ENCODE measurements around the gene ZBTB38.

Gene ZBTB38

DNA sequence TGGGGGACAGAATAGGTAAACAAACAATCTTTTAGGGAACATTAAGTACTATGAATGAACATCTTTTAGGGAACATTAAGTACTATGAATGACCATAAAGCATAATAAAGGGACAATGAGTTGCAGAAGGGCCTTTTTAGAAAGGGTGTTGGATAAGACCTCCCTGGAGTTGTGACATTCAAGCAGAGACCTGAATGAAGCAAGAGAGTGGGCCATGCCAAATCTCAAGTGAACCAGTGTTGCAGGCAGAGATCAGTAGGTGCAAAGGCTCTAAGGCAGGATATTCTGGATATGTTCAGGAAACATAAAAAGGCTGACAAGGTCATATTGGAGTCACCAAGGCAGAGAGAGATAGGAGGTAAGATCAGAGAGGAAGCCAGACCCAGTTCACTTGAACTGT, 29.4 kb upstream of the ZBTB38 start:
- no peak for DNase-seq (ENCODE audit: low read depth in 1 of 2, low spot score in 1 of 2)

DNA sequence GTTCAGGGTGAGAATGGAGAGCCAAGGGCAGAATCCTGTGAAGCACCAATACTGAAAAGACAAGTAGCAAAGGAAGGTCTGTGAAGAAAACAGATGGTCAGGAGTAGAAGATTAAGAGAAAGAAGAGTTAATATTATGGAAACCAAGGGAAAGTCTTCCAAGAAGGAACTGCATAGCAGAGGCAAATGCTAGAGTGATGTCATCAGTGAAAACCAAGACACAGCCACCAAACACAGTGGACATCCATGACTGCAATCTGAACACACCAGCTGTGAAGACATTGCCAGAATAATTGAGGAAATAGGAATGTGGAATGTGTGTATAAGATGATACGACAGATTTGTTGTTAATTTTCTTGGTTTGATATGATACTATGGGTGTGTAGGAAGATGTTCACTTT, 26.8 kb upstream of the ZBTB38 start:
- DNase-seq (ENCODE audit: low read depth in 1 of 2, low spot score in 1 of 2) = no peak

DNA sequence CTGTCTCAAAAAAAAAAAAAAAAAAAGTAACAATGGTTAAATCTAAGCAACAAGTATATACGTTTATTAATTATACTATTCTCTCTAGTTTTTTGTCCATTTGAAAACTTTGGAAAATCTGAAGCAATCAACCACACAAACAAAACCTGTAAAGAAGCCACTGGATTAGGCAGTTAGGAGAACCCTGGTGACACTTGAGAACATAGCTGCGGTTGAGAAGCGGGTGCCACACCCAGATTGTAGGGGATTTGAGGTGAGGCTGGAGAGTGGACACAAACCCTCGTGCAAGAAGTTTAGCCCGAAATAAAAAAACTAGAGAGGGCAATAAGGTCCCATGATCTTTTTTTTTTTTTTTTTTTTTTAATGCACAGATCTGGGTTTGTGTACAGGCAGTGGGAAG, 25.9 kb upstream of the ZBTB38 start:
- DNase-seq (ENCODE audit: low read depth in 1 of 2, low spot score in 1 of 2) = no peak

DNA sequence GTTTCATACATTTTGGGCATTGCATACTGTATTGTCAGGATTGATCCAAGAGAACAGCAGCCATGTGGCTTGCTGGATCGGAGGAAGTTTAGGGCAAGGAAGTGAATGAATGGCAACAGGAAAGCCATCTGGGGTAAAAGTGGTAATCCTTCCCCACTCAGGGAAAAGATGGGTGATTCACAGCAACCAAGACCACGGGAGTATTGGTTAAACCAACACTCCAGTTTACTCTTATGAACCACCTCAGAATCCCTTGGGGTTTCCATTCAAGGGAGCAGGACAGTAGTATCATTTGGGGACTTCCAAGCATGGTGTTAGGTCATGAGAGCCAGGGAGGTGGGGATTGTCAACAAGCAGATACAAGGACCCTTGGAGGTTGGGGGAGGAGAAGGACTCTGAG, 25.2 kb upstream of the ZBTB38 start:
- no peak for DNase-seq (ENCODE audit: low read depth in 1 of 2, low spot score in 1 of 2)

DNA sequence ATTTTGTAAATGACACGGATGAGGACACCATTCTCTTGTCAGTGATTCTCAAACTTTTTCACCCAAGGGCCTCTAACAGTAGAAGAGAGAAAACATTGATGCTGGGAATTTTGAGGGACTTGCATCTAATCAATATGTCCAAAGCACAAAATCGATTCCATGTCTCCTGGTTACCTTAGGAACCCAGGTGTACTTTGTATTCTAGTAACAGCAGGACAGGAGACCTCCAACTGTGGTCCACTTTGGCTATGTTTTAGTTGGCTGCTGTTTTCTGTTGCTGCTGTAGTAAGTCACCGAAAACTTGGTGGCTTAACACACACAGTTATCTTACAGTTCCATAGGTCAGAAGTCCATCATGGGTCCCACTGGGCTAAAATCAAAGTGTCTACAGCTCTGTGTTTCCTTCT, 24.4 kb upstream of the ZBTB38 start:
- DNase-seq (ENCODE audit: low read depth in 1 of 2, low spot score in 1 of 2) = no peak

DNA sequence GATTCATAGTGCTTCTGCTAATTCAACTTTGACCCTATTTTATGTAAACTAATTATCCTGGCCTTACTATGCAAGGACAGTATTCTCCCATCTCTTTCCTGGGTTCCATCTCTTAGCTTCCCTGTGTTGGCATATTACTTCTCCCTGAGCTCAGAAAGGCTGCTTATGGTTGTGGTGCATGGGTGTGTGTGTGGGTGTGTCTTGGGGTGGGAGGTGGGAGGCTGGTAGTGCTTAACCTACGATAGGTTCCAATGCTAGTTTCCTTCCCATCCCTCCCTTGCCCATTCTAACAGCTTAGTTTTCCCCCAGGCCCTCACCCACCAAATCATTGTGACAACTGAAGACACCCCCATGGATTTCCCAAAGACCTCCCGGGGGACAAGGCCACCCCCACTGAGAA, 22.8 kb upstream of the ZBTB38 start:
- DNase-seq (ENCODE audit: low read depth in 1 of 2, low spot score in 1 of 2) = no peak

DNA sequence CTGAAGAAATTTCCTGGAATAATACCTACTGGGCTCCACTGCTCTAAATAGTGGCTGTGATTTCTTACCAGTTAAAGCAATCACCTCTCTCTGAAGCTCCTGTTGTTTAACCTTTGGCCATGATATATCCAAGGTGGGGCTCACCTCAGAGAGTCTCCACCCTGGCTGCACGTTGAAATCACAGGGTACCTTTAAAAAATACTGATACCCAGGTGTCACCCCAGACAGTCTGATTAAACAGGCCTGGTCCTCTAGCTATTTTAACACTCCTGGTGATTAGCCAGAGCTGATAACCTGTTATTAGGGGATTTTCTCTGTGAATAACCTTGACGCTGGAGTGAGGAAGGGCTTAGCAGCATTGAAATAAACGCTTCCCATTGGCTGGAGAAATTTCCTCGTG, 22.3 kb upstream of the ZBTB38 start:
- DNase-seq (ENCODE audit: low read depth in 1 of 2, low spot score in 1 of 2) = no peak

DNA sequence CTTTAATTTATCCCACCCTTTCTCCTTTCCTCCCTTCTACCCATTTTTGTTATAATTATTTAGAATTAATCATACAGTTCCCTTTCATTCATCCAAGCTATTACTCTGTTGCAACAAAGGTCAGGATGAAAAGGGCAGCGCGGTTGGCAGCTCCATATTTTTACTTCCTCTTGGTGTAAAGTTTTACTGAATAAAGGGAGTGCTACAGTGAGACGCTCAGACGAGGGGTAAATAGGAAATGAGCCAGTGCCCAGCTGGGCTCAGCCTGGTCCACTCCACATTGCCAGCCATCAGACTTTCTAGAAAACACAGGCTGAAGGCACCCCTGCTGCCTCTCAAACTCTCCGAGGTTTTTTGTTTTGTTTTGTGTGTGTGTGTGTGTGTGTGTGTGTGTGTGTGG, 21.9 kb upstream of the ZBTB38 start:
- no peak for DNase-seq (ENCODE audit: low read depth in 1 of 2, low spot score in 1 of 2)

DNA sequence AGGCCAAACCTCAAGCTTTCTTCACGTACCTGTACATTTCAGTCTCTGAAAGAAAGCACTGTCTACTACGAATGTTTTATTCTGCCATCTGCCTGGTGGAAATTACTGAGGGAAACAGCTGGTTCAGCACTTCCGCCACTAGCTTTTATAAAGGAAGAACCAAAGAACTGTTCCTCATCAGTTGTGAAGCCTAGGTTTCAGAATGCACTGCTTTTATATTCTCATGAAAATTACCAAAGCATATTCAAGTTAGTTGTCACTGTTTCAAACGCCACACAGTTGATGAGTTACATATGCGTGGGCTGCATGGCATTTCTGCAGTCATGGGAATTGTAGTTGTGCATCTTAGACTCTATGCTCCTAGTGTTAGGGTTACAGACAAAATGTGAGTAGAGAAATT, 21.5 kb upstream of the ZBTB38 start:
- DNase-seq (ENCODE audit: low read depth in 1 of 2, low spot score in 1 of 2) = no peak

DNA sequence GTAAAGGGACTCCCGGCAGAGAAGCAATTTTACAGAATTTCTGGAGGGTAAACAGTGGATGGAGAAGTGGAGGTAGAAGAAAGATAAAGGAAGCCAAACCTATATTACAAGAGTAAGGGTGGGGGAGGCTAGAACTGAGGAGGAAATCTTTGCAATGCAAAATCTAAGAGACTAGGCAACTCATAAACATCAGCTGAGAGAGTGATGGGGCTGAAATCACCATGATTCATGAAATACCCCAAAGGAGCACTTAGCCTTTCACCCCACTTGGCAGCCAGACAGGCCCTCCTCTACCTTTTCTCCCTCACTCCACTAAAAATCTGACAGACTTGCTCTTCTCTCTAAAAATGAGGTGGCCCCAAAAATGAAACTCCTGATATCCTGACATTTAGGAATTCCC, 19.5 kb upstream of the ZBTB38 start:
- DNase-seq (ENCODE audit: low read depth in 1 of 2, low spot score in 1 of 2) = no peak

DNA sequence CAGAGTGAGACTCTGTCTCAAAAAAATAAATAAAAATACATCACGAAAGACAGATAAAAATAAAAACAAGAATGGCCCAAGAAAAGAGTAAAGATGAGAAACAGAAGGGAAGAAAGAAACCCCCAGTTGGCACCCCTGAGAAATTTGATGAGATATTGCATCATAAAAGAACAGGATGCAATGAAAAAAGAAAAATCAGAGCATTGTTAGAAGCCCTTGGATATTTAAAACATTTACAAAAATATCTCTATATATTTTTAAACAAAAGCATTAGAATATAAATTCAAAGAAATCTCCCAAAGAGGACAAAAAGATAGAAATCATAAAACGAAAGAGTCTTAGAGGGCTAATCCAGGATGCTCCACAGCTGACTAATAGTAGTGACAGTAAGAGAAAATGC, 18.6 kb upstream of the ZBTB38 start:
- no peak for DNase-seq (ENCODE audit: low read depth in 1 of 2, low spot score in 1 of 2)

DNA sequence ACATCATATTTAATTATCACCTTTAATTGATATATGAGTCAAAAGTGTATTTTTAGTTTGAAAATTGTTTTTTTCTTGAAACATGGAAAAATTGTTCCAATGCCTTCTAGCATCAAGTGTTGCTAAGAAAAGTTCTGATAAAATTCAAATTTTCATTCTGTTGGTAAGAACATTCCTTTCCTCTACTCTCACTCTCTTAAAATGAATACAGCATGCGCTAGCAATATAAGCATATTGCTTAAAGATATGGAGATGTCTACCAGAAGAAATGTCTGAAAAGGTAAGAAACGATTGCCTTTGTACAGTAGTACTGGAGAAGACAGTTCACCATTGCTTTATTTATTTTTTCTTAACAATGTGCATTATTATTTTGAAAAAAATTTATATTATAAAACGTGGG, 17.6 kb upstream of the ZBTB38 start:
- no peak for DNase-seq (ENCODE audit: low read depth in 1 of 2, low spot score in 1 of 2)

DNA sequence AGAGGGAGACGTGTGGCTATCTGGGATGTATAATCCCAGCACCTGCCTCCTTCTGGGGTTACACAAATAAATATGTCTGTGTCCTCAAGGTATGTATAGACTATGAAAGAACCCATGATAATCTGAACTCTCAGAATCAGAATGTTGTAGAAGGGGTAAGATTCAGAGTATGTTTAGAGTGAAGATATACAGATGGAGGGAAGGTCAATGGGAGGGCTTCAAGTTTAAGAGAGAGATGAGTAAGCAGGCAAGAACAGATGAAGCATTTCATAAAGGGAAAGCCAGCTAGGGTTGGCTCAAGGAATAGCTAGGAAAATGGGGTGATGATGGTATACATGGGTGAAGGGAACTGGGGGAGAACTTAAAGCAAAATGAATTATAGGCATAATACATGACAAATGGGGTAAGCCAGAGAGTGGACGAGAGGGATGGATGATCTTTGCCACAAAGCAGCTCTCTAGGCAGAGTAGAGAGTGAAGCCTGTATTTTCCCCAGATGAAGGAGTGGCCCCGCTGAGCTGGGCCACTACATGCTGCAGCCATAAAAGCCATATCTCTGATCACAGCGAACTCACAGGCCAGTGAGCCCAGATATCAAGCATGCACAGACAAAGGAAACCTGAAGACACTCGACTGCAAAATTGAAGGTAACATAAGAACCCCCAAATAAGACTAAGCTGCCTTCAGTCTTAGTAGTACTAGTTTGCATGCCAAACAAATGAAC, 15.9 kb upstream of the ZBTB38 start:
- no peak for DNase-seq (ENCODE audit: low read depth in 1 of 2, low spot score in 1 of 2)

DNA sequence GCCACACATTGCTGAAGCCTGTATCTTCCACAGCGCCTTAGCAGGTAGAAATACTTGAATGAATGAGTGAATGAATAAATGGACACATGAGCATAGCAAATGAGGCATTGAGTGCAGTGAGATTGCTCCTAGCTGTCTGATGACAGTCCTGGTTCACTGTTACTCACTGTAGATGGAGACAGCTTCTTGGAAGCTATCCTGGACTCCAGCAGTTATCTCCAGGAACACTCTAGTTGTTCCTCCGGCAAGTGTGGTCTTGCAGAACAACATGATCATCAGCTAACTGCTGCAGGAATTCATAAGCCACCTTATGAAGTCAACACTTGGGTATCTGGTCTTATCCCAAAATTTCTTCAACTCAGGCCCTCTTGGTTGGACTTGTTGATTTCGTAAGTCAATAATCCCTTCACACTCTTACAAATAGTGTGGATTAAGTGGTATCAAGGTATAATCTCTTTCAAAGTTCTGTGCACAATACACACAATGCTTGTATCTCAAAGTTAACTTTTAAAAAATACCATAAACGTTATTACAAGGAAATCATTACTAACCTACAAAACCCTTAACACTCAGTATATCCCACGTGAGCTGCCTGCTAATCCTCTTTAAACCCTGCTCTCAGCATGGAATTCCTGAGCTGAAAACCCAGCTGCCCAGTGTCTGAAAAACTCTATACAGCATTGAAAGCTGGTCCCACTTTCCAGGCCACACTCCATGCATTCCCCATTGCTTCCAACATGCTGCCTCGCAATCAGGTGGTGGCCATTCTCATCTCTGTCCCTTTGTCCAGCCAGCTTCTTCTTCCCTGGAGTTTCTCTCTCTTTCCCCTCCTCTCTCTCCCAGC, 14.4 kb upstream of the ZBTB38 start:
- DNase-seq (ENCODE audit: low read depth in 1 of 2, low spot score in 1 of 2) = no peak

DNA sequence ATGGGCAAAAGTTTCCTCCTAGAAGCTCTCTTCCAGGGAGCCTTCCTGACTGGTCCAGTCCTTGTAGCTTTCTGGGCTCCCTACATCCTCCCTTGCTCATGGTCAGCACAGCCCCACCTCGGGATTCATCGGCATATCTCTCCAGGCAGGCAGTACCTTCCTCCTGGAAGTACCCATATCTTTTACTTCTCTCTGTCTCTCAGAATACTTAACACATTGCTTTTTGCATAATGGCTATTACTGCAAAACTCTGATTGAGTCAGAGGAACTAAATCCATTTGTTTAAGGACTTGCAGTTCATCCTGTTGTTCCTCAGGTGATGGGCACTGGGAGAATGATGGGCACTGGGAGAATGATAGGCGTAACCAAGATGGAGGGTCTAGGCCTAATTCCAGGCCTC, 13.8 kb upstream of the ZBTB38 start:
- no peak for DNase-seq (ENCODE audit: low read depth in 1 of 2, low spot score in 1 of 2)

DNA sequence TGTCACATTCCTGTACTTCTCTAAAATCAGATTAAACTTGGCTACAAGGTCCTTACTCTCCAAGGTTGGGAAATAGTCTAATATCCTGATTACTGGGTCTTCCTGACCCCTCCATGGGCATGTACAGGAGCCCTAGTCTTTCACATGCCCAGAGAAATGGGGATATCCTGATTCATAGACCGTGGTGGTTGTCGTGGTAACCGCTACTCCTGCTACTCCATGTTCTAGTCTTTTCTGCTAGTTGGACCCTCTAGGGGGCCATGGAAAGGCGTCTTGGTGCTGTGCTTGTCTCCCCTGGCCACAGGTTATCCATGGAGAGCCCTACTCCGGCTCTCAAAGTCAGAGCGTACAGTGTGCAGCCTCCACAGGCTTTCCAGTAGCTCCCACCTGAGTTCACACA, 13.1 kb upstream of the ZBTB38 start:
- no peak for DNase-seq (ENCODE audit: low read depth in 1 of 2, low spot score in 1 of 2)

DNA sequence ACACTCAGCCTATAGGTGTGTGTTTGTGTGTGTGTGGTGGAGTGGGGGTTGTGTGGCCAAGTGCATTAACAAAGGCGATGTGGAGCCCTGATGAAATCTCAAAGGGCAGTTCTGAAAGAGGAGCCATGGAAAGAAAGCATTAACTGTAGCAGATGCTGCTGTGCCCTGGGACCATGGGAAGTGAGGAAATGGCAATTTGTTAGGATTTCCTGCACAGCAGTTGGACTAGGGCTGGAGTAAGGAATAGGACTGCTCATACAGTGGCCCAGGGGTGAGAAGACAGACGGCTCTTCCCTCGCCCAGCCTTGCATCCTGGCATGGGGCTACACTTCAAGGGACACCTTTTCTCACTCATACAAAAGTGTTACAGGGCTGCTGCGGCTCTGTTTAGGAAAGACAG, 12.3 kb upstream of the ZBTB38 start:
- no peak for DNase-seq (ENCODE audit: low read depth in 1 of 2, low spot score in 1 of 2)

DNA sequence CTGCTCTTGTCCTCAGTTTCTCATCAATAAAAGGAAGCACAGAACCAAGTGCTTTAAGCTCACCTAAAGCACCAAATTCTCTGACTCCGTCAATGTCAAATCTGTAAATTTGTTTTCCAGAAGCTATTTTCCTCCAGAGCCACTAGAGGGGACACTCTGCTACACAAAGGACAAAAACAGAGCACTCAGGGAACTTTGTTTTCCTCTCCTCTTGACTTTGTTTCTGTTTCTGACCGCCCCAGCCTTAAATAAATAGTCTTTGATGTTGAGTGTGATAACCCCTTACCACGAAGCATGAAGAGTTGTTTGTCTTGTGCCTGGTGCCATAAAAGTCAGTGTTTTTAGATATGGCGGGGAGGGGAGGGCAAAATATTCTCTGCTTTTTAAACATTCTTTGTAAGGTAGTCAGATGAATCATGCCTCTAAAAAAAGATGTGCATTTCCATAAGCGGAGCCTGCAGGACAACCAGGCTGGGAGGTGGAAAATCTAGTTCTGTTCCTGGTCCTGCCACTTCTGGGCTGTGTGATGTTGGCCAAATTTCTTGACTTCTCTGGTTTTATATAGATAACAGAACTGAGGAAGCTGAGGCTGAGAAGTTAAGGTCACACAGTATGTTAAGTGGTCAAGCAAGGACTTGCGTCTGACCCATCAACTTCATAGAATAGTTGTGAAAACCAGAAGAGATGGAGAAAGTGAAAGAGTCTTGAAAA, 7.3 kb upstream of the ZBTB38 start:
- DNase-seq (ENCODE audit: low read depth in 1 of 2, low spot score in 1 of 2) = no peak

DNA sequence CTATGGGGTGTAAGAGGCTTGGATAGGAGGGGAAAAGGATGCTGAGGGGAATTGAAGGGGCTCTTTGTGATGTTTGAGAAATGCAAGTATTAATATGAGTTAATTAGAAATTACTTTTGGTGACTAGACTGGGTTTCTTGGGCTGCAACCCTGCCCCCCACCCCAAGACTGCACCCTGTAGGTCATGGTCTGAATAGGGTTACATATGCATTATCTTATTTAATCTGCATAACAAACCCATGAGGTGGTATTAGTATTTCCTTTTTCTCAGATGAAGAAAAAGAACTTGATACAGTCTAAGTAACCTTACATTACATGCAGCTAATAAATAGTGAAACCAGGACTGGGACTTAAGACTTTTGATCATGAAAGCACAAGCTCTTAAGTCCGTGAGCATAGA, 5.6 kb upstream of the ZBTB38 start:
- DNase-seq (ENCODE audit: low read depth in 1 of 2, low spot score in 1 of 2) = no peak

DNA sequence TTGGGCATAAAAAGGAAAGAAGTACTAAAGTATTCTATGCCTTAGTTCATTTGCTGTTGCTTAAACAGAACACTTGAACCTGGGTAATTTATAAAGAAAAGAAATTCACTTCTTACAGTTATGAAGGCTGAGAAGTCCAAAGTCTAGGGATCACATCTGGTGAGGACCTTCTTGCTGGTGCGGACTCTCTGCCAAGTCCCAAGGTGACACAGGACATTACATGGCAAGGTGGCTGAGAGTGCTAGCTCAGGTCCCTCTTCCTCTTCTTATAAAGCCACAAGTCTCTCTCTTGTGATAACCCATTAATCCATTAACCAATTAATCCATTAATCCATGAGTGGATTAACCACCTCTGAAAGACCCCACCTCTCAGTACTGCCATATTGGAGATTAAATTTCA, 3.1 kb upstream of the ZBTB38 start:
- DNase-seq (ENCODE audit: low read depth in 1 of 2, low spot score in 1 of 2) = no peak

DNA sequence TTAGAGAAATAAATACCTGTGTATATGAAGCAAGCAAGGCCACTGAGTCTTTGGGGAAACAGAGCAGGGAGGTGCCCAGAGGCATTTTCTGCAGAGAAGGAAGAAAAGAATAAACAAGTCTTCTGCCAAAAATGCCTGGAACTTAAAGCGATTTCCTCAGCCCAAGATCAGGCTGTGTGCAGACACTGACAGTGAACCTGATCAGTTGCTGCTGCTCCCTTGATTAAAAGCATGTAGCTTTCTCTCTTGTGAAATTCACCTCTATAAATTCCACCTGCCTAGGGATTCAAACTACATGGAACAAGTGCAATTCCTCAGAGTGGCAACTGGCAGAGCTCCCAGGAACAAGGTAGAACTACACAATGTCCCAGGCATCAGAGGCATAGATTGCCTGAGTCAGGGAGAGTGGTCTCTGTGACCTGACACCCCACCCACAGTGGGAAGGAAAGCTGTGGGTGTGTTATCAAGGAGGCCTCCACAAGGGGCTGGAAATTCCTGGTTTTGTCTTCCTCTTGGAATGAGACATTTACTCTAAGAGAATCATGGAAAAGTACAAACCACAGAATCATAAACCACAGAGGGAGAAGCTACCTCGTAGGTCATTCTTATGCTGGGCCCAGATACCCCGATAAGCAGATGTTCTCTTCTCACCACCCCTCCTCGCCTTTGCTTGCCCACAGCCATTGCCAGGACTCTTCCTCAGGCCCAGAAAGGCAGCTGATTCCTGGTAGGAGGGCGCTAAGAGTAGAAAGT, 1.8 kb upstream of the ZBTB38 start:
- no peak for DNase-seq (ENCODE audit: low read depth in 1 of 2, low spot score in 1 of 2)

Measured in stimulated activated CD4-positive, alpha-beta T cell treated with anti-CD3 and anti-CD28 coated beads, Interleukin-15, amount 100 ng/mL, for 1 hour (primary cell).